Tibial nerve (tissue), 3 donors: ENCODE results near the gene KDR.

Source experiments
- POLR2A ChIP-seq, 2 donors: fragments of 450-650 bp; IDR thresholded peaks; one replicate each; pipeline ENCODE4 v1.6.1; 2017; ENCODE audit warnings: antibody characterized with exemption in 2 of 2, mild to moderate bottlenecking in 2 of 2, moderate library complexity in 2 of 2
- TF ChIP-seq, protein P1 (sequence below), 5 experiments: fragments of 200-600 bp in 3 of 5; fragments of 450-650 bp in 2 of 5; sonication (generic) in 3 of 5; IDR thresholded peaks; one replicate each; pipeline ENCODE4 v1.5.1; 2016 to 2019; ENCODE audit warnings: antibody characterized with exemption in 5 of 5, mild to moderate bottlenecking in 3 of 5, moderate library complexity in 2 of 5

DNA sequence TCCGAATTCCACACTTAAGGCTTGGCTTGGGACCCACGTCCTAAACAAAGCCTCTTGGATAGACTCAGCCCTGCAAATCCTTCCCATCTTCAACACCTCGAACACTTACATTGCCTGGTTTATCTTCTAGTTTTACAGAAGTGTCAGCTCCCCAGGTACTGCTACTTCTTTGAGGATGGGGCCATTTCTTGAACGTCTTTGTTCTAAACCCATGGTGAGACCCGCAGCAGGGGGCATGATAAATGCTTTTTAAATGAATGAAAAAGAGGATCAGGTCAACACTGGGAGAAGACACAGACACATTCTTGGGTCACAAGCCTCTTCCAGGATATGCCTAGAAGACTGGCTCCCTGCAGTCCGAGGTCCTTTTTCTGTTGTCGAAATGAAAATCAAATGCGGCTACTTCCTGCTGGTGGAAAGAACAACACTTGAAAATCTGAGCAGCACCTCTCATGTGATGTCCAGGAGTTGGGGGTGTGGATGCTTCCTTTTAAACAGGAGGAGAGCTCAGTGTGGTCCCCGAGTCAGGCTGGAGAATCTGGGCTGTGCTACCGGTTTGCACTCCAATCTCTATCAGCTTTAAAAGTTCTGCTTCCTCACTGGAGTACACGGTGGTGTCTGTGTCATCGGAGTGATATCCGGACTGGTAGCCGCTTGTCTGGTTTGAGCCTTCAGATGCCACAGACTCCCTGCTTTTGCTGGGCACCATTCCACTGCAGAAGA lies 45.8 kb downstream of the KDR start:
- TF ChIP-seq, protein P1, sequence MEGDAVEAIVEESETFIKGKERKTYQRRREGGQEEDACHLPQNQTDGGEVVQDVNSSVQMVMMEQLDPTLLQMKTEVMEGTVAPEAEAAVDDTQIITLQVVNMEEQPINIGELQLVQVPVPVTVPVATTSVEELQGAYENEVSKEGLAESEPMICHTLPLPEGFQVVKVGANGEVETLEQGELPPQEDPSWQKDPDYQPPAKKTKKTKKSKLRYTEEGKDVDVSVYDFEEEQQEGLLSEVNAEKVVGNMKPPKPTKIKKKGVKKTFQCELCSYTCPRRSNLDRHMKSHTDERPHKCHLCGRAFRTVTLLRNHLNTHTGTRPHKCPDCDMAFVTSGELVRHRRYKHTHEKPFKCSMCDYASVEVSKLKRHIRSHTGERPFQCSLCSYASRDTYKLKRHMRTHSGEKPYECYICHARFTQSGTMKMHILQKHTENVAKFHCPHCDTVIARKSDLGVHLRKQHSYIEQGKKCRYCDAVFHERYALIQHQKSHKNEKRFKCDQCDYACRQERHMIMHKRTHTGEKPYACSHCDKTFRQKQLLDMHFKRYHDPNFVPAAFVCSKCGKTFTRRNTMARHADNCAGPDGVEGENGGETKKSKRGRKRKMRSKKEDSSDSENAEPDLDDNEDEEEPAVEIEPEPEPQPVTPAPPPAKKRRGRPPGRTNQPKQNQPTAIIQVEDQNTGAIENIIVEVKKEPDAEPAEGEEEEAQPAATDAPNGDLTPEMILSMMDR (IDR thresholded peaks at IDR 0.05), result no peak
- TF ChIP-seq POLR2A (IDR thresholded peaks at IDR 0.05), result no peak
